Caki2 (cell line): ENCODE data around the gene USP44. TPM values are rescaled to one million over a fixed set of nuclear protein-coding genes. Genes with fewer than 3 reads are reported as not detected.
A peak's percentile ranks its signal among the peaks of the same experiment; 100 is the strongest.

Source experiments
- DNase-seq: peaks from one replicate; pipeline ENCODE4 v3.0.0-alpha.2; 2015; ENCODE audit warnings: low read depth
- in situ Hi-C: cut with HindIII; loops from 2 replicates; pipeline ENCODE4 v1.10.0; 2016; ENCODE audit warnings: low sequenced_read_pairs, low pct_unique_long_range_greater_than_20kb, mixed read lengths
- total RNA-seq: library from RNA; depleted of rRNA; stranded (reverse); fragments of >200 nt; shearing (Covaris generic); gene quantifications from 2 replicates; pipeline ENCODE4 v1.2.3, GENCODE V29; 2014; ENCODE audit warnings: low replicate concordance; rRNA removed

Gene USP44
- total RNA-seq, 1 experiment from 2014 or later, result not detected

DNA sequence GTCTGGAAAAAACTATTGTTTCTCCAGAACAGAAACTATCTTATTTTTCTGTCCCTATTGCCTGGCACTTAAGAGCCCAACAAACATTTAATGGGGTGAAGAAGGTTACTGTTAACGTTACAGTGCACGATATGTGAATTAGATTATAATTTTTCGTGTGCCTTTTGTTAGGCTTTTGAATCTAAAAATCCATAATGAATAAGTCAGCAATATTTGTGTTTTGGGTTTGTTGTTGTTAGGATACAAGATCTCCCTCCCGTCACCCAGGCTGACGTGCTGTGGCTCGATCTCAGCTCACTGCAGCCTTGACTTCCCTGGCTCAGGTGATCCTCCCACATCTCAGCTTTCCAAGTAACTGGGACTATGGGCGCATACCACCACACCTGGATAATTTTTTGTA is 69.4 kb downstream of the USP44 start:
- no peak for DNase-seq
- in situ Hi-C loops, result no loop called here

DNA sequence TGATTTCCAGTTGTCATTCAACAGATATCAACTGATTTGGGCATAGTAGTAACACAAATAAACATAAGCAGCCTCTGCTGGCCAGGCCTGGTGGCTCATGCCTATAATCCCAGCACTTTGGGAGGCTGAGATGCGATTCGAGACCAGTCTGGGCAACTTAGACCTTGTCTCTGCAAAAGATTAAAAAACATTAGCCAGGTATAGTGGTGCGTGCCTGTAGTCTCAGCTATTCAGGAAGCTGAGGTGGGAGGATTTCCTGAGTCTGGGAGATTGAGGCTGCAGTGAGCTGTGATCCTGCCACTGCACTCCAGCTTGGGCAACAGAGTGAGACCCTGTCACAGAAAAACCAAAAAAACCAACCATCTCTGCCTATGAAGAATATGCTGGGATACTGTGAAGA is 70.2 kb downstream of the USP44 start:
- in situ Hi-C loops, result no loop called here
- DNase-seq, result no peak

DNA sequence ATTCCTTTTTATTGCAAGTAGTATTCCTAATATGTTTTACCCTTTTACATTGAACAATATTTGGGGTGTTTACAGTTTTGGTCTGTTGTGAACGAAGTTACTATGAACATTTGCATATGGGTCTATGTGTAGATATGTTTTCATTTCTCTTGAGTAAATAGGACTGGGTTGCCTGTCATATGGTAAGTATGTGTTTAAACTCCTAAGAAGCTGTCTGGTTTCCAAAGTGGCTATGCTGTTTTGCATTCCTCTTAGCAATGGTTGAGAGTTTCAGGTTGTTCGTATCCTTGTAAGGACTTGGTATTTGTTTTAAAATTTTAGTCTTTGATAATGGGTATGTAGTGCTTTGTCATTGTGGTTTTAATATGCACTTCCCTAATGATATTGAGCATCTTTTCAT is 71.0 kb downstream of the USP44 start:
- no peak for DNase-seq
- in situ Hi-C loops, result no loop called here

DNA sequence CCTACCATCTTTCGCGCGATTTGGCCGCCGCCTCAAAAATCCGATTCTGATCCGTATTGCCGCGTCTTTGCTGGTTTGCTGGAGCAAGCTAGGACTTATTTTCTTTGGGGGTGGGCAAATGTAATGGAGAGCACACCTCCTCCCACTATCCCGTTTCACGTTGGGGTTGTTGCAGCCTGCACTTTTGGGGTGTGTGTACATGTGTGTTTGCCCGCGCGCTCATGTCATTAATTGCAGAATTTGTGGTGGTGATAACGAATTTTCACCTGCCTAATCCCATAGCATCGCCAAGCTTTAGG is 76.7 kb downstream of the USP44 start:
- DNase-seq, result no peak
- in situ Hi-C loops, result no loop called here

DNA sequence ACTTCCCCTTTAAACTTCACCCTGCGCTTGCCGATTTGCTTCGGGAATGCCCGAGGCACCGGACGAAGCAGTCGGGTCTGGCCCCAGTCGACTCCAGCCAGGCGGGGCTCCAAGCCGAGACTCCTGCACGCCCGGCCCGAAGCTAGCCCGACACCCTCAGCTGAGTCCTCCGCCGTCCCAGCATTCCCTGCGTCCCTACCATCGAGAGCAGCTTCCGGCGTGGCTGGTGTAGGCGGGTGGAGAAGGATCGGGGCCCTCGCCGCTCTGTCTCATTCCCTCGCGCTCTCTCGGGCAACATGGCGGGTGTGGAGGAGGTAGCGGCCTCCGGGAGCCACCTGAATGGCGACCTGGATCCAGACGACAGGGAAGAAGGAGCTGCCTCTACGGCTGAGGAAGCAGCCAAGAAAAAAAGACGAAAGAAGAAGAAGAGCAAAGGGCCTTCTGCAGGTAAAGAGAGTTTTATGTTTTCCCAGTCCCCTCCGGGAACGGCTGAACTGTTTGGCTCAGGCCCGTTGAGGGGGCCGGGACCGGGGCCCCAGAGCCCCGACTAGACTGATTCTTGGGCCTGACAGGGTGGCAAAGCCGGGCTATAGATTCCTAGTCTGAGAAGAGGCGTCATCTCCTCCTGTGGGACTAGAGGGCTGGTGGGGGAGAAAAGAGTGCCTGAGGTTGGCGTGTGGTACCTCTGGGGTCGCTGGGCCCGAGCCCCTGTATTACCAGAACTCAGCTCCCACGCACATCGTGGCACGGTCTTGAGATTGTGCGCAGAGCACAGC is 77.2 kb downstream of the USP44 start, which contains the start of gene METAP2:
Gene METAP2, plus strand, starts transcription at position 269 of the 776 bp plus-strand sequence. Its CDS starts 28 bp downstream, at position 297.
- in situ Hi-C loops, result no loop called here

GRCh38 chr12:95473231-95473883 is 77.9 kb downstream of the USP44 start:
- in situ Hi-C loops, result no loop called here
- peak; percentile 43 for DNase-seq

More for the DNA sequence above, 77.2 kb downstream of the USP44 start, which contains the start of gene METAP2:
- peak; percentile 86 for DNase-seq

DNA sequence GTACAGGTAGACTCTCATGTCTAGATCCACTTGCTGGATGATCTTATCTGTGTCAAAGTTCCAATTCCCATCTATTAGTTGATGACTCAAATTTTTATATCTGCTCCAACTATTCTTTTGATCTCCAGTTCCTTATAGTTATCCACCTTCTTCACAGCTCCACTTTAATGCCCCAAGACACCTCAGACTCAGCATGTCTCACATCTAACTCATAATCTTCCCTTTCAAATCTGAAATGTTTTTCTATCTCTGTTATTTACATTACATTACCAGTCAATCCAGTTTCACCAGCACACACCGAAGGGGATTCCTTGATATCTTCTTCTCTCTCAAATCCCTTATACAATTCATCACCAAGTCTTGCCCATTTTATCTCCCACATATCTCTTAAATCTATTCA is 81.0 kb downstream of the USP44 start:
- in situ Hi-C loops, result no loop called here
- DNase-seq, result no peak

Other genes starting within 250 kb of the USP44 start
- gene METAP2, start 77.3 kb downstream of the USP44 start, total RNA-seq, result 41.9 and 57.8 TPM in 2 replicates
- 70.3 and 91.7 TPM in 2 replicates for gene NTN4, start 239.3 kb upstream of the USP44 start, total RNA-seq